Measurements from ENCODE around the gene METTL2B. TPM values are rescaled to one million over a fixed set of nuclear protein-coding genes. Genes with fewer than 3 reads are reported as not detected.

Gene METTL2B
- total and polyA plus RNA-seq, 4 donors = 11.5 to 25.0 (median 15.8) TPM

DNA sequence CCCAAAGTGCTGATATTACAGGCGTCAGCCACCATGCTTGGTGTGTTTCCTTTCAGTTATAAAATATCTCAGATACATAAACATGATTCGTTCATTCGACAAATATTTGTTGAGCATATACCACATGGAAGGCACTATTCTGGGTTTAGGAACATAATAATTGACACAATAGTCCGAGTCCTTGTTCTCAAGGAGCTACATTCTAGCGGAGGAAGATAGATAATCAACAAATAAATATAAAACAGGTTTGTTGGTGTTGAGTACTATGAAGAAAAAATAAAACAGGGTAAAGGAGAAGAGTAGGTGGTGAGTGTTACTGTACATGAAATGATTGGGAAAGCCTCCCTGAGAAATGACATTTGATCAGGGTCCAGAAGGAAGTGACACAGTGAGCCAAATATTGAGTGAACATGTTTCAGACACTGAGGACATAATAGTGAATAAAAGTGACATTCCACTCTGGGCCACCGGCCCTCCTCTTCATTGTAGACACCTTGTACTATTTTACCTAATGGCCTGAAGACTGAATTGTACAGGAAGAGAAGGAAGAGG, 27.7 kb upstream of the METTL2B start:
- no peak overlapping the region for H3K27ac ChIP-seq (ENCODE audit: low read depth in 1 of 2, low read length in 1 of 2)
- H3K4me3 ChIP-seq = no peak overlapping the region
- TF ChIP-seq, protein P1, sequence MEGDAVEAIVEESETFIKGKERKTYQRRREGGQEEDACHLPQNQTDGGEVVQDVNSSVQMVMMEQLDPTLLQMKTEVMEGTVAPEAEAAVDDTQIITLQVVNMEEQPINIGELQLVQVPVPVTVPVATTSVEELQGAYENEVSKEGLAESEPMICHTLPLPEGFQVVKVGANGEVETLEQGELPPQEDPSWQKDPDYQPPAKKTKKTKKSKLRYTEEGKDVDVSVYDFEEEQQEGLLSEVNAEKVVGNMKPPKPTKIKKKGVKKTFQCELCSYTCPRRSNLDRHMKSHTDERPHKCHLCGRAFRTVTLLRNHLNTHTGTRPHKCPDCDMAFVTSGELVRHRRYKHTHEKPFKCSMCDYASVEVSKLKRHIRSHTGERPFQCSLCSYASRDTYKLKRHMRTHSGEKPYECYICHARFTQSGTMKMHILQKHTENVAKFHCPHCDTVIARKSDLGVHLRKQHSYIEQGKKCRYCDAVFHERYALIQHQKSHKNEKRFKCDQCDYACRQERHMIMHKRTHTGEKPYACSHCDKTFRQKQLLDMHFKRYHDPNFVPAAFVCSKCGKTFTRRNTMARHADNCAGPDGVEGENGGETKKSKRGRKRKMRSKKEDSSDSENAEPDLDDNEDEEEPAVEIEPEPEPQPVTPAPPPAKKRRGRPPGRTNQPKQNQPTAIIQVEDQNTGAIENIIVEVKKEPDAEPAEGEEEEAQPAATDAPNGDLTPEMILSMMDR (IDR thresholded peaks at IDR 0.05; ENCODE audit: control extremely low read depth, extremely low read depth) = no peak
- peaks cover under 1 to 5% (median 3%) of the 10 kb centered on the region in 5 donors for H3K4me1 ChIP-seq (ENCODE audit: control insufficient read depth in 5 of 5, insufficient read depth in 5 of 5, low read length in 5 of 5)
- no peaks in the 10 kb centered on the region for H3K27me3 ChIP-seq (ENCODE audit: control insufficient read depth in 3 of 3, insufficient read depth in 3 of 3, low read length in 2 of 3)
- 84 to 87% methylated on average over 6 of the region's 6 CpGs for WGBS, 2 donors
- peaks cover 0 to 6% (median 0%) of the 10 kb centered on the region in 4 donors for H3K9me3 ChIP-seq (ENCODE audit: control insufficient read depth in 4 of 4, insufficient read depth in 3 of 4, low read length in 3 of 4)
- no peak overlapping the region for H3K9ac ChIP-seq (ENCODE audit: insufficient read depth in 1 of 2, low read length in 2 of 2)
- H3K36me3 ChIP-seq (ENCODE audit: control insufficient read depth in 4 of 4, insufficient read depth in 4 of 4, low read length in 4 of 4) = no peaks in the 10 kb centered on the region
- DNase-seq (no peak), ATAC-seq (ENCODE audit: insufficient read depth, low FRiP score) (no peak)

DNA sequence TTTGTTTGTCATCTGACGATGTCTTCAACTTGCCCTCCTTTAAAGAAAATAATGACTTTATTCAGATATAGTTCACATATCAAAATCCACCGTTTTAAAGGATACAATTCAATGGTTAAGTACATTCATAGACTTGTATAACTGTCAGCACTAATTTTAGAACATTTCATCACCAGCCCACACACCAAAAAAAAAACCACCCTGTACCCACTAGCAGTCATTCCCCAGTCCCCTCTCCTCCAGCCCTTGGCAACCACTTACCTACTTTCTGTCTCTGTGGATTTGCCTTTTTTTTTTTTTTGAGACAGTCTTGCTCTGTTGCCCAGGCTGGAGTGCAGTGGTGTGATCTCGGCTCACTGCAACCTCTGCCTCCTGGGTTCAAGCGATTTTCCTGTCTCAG, 26.1 kb upstream of the METTL2B start:
- H3K27ac ChIP-seq (ENCODE audit: low read depth in 1 of 2, low read length in 1 of 2) = no peak overlapping the region
- TF ChIP-seq, protein P1 (IDR thresholded peaks at IDR 0.05; ENCODE audit: control extremely low read depth, extremely low read depth) = no peak
- DNase-seq (no peak), ATAC-seq (ENCODE audit: insufficient read depth, low FRiP score) (no peak)
- peaks cover 5 to 20% (median 10%) of the 10 kb centered on the region in 5 donors for H3K4me1 ChIP-seq (ENCODE audit: control insufficient read depth in 5 of 5, insufficient read depth in 5 of 5, low read length in 5 of 5)
- no peak overlapping the region for H3K9ac ChIP-seq (ENCODE audit: insufficient read depth in 1 of 2, low read length in 2 of 2)
- WGBS, 2 donors = 50 to 60% methylated on average over 4 of the region's 4 CpGs
- H3K4me3 ChIP-seq = no peak overlapping the region
- no peaks in the 10 kb centered on the region for H3K27me3 ChIP-seq (ENCODE audit: control insufficient read depth in 3 of 3, insufficient read depth in 3 of 3, low read length in 2 of 3)
- peaks cover 0 to 6% (median 0%) of the 10 kb centered on the region in 4 donors for H3K9me3 ChIP-seq (ENCODE audit: control insufficient read depth in 4 of 4, insufficient read depth in 3 of 4, low read length in 3 of 4)
- H3K36me3 ChIP-seq (ENCODE audit: control insufficient read depth in 4 of 4, insufficient read depth in 4 of 4, low read length in 4 of 4) = no peaks in the 10 kb centered on the region

DNA sequence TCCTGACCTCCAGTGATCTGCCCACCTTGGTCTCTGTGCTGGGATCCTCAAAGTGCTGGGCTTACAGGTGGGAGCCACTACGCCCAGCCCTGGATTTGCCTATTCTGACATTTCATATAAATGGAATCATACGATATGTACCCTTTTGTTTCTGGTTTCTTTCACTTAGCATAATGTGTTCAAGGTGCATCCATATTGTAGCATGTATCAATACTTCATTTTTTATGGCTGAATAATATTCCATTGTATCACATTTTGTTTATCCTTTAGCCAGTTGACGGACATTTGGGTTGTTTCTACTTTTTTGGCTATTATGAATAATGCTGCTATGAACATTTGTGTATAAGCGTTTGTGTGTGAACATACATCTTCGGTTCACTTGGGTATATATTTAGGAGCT, 25.6 kb upstream of the METTL2B start:
- no peak for ATAC-seq (ENCODE audit: insufficient read depth, low FRiP score)
- 90 to 91% methylated on average over 5 of the region's 5 CpGs for WGBS, 2 donors

More for the DNA sequence above, 25.6 kb upstream of the METTL2B start:
- TF ChIP-seq, protein P1 (IDR thresholded peaks at IDR 0.05; ENCODE audit: control extremely low read depth, extremely low read depth) = no peak
- peaks cover 0 to 6% (median 0%) of the 10 kb centered on the region in 4 donors for H3K9me3 ChIP-seq (ENCODE audit: control insufficient read depth in 4 of 4, insufficient read depth in 3 of 4, low read length in 3 of 4)
- no peak overlapping the region for H3K9ac ChIP-seq (ENCODE audit: insufficient read depth in 1 of 2, low read length in 2 of 2)
- DNase-seq = no peak
- peaks cover 5 to 20% (median 10%) of the 10 kb centered on the region in 5 donors for H3K4me1 ChIP-seq (ENCODE audit: control insufficient read depth in 5 of 5, insufficient read depth in 5 of 5, low read length in 5 of 5)
- no peak overlapping the region for H3K27ac ChIP-seq (ENCODE audit: low read depth in 1 of 2, low read length in 1 of 2)
- H3K4me3 ChIP-seq = no peak overlapping the region
- no peaks in the 10 kb centered on the region for H3K27me3 ChIP-seq (ENCODE audit: control insufficient read depth in 3 of 3, insufficient read depth in 3 of 3, low read length in 2 of 3)
- H3K36me3 ChIP-seq (ENCODE audit: control insufficient read depth in 4 of 4, insufficient read depth in 4 of 4, low read length in 4 of 4) = no peaks in the 10 kb centered on the region
